ENCODE results near the gene FBP1.
A peak's percentile ranks its signal among the peaks of the same experiment; 100 is the strongest.
"Not testable (repeated sequence)": the region's sequence is repeated elsewhere in the genome, so short reads cannot be mapped to it uniquely, and the experiment has no call there.

The FBP1 gene

DNA sequence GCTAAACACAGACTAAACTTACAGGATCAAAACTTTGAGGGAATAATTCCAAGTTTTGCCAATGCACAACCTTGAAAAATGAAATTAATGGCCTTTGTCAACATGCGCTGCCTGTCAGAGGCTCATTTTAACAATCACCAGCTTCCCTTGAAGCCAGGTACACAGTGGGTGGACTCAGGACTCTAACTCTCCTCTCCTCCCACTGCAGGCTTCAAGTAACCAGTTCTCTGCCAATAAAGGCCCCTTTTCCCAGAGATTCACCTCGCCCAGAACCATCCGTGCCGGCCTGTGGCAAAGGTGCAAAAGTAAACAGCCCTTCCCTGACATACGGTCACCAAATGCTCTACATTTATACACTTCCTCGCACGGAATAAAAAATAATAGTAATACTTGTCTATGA lies 27.2 kb downstream of the FBP1 start:
- no peak for DNase-seq

DNA sequence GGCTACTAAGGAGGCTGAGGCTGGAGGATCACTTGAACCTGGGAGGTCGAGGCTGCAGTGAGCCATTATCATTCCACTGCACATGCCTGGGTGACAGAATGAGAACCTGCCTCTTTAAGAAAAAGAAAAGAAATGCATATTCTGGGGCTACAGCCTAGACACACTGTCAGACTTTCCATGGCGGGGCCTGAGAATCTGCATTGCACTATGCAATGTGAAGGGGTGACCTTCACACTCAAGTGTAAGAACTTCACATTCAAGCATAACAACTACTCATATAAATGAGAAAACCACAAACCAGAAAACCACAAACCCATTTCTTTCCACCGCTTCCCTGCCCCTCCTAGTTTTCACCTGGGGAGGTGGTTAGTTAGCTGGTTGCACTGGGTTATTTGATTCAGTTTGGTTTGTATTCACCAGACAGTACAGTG lies 27.7 kb downstream of the FBP1 start:
- DNase-seq = no peak

DNA sequence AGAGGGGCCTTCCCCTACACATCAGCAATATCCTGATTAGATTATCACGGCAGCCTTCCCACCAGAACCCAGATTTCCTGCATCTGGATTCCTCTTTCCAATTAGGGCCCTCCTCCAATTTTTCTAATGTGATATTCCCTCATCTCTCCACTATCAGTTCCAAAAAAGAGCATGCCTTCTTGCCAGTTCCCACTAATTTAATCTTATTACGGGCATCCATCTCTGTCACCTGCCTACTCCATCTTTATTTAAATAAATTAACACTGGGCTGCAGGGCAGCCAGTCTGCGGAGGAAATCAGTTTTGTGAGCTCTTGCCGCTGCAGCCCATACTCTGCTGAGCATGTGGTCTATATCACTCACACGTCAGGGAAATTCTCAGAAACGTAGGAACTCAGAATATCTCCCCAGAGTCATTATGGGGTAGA lies 29.1 kb downstream of the FBP1 start:
- DNase-seq = no peak

DNA sequence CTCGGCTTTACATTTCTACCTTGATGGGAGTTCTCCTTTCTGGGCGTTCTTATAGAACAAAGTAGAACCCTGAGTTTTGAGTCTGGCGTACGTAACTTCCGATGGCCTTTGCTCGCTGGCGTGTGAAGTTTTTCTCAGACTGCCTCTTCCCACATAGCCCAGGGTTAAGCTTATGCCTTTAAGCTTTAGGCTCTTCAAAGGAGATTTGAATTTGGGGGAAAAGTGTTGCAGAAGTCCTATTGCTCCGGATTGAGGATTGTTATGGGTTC lies 32.0 kb downstream of the FBP1 start:
- no peak for DNase-seq

DNA sequence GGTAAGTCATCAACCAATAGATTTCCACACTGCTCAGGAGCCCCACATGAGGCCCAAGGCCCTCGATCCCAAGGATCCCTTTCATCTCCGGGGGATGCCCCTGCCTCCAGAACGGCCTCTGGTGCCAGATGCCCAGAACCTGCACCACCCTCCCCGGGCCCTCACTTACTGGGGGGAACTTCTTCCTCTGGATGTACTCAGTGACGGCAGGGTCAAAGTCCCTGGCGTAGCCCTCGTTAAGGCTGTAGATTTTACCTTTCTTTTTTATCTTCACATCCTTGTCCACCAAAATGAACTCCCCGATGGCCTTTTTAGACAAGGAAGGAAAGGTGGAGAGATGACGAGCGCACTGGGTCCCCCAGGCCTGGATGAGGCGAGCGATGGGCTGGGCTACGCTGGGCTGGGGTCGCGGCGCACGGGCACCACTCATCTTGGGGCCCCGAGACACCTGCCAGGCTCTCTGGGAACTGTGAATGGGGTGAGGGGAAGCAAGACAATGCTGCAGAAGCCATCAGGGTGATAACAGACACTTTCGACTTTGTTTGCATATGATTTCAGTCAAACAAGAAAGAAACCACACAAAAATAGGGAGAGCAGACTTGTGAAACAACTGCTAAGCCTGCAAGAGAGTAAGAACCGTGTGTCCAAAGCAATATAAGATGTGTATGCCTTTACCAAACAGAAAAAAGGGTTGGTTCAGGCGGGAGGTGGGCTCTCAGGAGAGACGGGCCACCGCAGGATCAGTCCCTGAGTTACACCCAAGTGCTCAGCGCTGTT lies 32.5 kb downstream of the FBP1 start:
- DNase-seq = no peak

DNA sequence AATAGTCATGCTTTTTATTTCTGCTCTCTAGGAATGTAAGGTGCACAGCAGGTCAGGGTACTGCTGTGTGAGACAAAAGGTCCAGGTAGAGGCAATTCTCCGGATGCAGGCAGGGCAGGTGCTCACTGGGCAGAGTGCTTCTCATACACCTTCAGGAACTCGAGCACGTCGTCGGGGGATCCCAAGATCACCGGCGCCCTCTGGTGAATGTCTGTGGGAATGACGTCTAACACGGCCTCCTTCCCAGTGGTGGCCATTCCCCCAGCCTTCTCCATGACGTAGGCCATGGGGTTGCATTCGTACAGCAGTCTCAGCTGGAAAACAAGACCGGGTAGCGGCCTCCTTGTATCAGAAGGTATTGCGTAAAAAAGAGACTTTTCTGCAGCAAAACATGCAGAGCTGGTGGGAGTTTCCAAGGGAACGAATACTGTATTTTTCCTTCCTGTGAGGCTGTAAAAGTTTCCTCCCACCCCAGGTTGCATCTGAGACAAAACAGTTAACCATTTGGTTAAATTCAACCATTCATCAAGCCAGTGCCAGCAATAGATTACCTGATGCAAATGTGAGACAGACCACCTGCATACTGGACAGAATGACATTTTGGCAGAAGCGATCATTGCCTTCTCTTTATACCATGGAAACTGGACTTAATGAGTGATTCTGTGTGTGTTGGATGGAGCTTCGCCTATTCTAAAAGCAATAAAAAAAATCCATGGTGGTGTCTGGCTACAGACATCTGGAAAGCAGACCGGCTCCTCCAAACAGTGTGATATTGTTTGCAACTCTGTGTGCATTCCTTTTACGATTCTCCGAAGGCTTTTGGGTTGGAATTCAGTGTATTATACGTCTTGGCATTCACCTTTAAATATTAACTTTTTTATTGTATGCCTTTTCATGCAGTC lies 35.8 kb downstream of the FBP1 start:
- peak; percentile 82 for DNase-seq

DNA sequence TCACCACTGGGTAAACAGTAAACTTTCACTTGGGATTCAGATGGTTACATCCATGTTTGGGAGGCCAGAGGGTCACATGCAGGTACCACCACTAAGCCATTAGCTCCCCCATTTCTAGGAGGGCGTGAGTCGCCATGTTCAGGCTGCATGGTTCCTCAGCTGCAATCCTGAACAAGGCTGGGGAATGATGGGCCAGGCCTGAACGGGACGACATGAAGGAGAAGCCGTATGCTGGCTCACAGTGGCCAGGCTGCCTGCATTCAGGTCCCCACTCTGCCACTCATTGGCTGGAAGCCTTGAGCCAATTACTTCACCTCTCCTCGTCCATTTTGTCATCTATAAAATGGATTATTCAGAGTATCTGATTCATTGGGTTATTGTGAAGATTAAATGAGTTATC lies 36.7 kb downstream of the FBP1 start:
- DNase-seq = no peak

DNA sequence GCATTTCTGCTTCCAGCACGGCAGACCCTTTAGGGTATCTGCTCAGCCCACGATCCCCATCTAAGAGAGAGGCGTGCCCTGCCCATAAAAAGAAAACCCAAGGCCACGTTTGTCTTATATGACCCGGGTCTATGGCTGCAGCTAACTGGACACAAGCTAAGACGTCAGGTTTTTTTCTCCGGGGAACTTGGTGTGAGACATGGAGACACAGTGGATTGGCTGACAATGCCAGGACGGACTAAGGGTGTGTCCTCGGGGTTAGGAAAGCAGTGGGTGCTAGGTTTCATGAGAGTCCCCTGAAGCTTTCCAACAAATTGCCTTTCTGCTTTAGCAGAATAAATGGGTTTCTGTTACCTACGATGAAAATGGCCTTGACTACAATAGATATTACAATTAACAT lies 38.6 kb downstream of the FBP1 start:
- DNase-seq = no peak

DNA sequence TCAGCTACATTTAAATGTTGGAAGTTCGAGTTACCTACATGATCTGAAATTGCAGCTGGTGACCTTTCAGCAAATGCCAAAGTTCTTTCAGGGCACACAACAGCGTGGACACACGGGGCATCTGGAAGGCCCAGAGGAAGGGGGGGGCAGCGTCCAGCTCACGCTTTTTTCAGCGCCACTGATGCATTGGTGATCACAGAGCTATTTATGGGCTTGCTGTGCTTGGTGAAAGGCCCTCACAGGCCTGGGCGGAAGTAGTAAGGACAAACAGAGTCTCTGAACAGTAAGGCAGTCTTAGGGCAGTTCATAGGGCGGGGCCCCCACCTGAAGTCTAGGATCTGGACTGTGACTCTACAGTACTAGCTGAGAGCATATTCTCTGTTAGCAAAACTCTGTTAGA lies 39.1 kb downstream of the FBP1 start:
- no peak for DNase-seq

DNA sequence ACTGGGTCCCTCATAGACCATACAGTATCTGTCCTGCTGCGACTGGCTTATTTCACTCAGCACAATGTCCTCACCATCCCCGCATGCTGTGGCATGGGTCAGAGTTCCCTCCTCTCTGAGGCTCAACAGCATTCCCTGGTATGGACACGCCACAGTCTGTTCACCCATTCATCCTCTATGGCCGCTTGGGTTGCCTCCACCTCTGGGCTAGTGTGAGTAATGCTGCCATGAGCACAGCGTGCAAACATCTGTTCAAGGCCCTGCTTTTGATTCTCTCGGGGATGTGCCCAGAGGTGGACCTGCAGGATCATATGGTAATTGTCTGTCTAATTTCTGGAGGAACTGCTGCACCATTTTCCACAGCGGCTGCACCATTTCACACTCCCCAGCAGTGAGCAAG lies 40.2 kb downstream of the FBP1 start:
- no peak for DNase-seq

DNA sequence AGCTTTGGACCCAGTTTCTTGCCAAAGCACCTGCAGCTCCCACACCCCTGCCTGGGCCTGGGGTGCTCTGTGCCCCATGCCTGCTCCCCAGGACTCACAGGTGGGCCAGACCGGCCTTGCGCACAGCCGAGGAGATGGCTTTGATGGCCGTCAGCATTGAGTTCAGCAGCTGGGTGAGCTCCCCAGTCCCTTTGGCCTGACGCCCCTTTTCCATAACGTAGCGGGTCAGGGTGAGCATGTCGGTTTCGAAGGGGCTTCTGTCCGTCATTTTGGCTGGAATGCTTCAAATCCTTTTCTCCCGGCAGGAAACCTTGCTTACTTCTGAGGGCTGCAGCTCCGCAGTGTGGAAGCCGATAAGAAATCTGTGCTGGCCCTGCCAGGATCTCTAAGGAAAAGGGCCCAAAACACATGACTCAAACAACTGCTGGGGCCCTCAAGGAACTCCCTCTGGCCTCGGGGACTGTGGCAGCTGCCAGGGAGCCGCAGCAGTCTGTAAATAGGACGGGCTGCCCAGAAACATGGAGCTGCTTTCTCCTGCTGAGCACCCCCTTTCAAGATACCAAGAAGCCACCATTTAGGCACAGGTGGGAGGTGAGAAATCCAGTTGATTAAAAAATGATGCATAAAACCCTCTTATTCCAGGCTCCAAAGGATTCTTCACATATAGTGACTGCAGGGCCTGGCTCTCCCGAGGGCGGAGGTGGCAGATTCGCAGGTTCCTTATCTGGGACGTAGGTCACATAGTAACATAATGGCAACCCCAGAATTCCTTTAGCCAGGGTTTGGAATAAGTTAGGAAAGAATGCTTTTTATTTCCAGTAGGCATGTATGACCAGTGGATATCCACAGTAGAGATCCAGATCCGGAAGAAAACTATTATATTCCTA lies 45.6 kb downstream of the FBP1 start, which contains the start of gene FBP2:
Gene FBP2, minus strand, starts transcription at position 366 of the 887 bp plus-strand sequence. Its CDS starts 98 bp downstream, at position 268.
- DNase-seq = no peak

DNA sequence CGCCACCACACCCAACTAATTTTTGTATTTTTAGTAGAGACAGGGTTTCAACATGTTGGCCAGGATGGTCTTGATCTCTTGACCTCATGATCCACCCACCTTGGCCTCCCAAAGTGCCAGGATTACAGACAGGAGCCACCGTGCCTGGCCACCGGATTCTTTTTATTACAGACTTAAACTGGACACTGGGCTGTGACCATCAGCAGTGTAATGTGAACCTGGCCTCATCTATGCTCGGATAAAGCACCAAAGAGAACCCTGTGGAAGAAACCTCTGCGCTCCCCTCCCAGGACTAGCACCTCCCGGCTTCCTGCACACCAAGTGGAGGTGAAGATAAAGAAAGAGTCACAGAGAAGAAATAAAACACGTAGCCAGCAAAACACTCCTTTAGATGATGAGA lies 46.6 kb downstream of the FBP1 start:
- not testable (repeated sequence) for DNase-seq

DNA sequence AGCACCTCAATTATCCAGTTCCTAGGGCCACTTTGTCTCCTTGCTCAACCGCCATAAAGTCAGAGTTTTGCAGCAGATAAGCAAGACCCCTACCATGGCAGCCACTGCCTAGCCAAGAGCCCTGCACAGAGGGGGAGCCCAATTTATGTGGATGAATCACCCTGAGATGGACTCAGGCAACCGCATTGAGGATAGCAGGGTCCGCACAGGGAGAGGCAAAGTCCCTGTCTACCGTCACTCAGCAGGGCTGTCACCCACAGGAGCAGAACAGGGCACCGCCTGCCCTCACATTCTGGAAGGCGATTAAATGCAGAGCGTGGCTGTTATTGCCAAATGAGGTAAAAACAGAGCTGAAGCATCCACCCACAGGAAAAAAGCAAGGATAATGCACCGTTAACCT lies 47.4 kb downstream of the FBP1 start:
- DNase-seq = no peak

DNA sequence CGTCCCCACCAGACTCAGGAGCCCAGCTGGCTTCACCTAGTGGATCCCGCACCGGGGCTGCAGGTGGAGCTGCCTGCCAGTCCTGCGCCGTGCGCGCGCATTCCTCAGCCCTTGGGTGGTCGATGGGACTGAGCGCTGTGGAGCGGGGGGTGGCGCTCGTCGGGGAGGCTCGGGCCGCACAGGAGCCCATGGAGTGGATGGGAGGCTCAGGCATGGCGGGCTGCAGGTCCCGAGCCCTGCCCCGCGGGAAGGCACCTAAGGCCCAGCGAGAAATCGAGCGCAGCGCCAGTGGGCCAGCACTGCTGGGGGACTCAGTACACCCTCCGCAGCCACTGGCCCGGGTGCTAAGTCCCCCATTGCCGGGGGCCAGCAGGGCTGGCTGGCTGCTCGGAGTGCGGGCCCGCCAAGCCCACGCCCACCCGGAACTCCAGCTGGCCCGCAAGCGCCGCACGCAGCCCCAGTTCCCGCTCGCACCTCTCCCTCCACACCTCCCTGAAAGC lies 48.2 kb downstream of the FBP1 start:
- DNase-seq = not testable (repeated sequence)

DNA sequence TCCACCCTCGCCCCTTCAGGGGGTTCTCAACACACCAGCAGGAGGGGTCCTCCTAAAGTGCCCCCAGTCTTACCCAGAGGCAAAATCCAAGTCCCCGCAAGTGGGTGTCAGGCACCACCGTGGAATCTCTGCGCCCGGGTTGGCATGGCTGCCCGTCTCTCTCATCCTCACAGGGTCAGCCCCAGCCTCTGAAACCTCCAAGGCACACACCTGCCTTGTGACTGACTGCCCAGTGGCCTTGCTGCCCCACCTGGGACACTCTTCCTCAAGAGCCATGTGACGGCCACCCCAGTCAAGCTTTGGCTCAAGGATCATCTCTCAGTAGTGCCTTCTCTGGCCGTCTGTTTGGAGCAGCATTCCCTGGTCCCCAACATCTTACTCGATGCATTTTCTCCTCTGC lies 50.6 kb downstream of the FBP1 start:
- no peak for DNase-seq

DNA sequence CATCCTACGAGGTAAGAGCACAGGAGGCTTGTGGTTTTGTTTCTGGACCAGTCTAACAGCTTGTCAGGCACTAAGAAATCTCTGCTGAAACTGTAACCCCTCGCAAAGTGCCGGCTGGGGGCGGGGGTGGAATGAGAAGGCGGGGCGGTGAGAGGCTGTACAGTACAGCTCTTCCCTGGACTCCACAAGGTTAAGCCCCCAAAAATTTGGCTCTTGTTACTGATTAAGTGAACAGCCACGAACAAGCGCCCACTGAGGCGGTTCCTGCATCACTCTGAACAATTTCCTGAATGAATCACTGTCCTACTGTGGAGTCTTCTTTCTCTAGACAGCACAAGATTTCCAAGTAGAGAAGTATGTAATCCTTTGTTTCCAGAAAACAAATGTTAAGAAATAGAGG lies 52.5 kb downstream of the FBP1 start:
- peak; percentile 23 for DNase-seq

DNA sequence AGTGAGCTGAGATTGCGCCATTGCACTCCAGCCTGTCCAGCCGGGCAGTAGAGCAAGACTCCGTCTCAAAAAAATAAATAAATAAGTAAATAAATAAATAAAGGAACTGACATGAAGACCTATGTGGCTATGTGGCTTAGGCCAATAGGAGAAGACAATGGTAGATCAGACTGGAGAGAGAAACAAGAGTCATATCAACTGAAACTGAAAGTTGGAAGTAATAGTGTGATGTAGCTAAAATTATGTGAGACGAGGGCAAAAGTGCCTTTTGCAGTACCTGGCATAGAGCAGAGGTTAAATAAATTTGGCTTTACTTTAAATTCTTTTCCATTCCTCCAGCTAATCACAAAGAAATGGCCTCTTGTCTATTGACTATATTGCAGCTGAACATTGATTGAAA lies 53.0 kb downstream of the FBP1 start:
- DNase-seq = no peak

DNA sequence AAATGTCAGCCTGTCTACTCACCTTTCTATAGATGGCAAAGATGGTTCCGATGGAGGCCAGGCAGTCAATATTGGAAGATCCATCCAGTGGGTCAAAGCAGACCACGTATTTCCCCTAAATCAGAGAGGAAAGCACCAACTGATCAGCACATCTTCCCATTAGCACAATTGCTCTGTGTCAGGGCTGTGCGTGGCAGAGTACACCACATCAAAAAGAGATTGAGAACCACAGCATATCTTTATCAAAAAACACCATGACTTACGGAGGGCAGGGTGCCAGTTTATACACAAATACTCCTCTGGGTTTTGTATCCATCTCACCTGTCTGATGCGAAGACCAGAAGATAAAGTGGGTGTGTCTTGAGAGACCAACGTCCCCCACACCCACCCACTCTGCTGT lies 54.8 kb downstream of the FBP1 start:
- no peak for DNase-seq

DNA sequence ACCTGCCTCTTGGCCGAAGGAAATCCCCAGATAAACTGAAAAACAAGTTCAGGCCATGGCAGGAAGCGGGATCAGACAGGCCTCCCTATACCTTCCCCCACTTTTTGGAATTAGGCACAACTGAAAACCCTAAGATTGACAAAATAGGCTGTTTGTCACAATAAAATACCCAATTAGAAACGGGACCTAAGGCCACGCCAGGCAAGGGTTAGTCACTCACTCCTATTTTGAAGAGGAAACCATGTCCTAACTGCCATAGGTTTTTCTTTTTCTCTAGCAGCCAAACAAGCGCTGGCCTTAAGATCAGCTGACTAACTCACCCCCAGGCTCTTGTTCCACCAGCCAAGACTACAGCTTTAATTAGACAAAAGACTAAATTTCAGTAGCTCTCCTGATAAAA lies 57.6 kb downstream of the FBP1 start:
- no peak for DNase-seq

DNA sequence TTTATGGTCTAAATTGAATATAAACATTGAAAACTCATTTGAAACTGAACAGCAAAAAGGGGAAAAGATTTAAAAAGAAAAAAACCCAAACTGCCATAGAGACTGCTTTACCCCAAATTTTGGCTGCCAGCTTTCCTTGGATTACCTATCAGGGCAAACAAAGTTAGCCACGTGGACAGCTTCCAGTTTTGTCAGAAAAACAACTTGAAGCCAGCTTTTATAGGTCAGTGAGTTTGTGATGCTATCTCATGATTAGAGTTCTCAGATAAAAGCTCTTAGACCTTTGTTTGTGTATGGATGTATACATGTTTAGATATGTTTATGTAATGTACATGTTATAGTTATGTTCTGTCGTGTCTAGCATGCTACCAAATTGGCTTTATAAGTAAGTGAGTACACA lies 61.7 kb downstream of the FBP1 start:
- DNase-seq = no peak

DNA sequence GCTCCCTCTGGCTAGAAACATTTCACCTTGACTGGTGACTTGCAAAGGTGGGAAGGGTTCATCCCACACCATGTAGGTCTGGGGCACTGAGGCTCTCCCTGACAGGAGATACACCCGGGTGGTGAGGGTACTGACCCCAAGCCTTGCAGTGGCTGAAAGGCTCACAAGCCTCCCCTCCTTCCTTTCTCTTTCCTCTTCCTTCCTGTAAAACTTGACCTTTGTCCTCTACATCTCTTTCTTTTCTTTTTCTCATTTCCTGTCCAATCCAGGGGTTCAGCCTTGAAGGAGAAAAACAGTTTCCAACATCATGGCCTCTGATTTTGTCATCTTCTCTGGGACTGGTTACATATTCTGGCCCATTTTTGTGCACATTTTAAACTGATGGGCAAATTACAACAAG lies 62.3 kb downstream of the FBP1 start:
- DNase-seq = no peak

DNA sequence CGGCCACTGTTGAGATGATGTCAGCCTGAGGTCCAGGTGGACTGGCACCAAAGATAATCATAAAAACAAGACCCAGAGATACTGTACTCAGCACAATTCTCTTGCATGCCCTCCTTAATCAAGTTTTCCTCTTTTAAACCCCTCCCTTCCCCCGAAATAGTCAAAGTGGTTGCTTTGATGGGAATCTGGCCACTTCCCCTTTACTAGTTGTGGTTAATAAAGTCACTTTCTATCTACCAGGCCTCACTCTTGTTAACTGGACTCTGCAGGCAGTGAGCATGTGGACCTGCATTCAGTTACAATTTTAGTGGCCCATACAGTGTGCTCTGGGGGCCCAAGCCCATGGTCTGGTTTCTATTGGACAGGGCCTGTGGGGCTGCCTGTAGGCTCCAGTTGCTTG lies 63.2 kb downstream of the FBP1 start:
- no peak for DNase-seq

Measured in femur (tissue), 1 donor.